Measurements from ENCODE around the gene RAD51AP1.
"Not testable (repeated sequence)": the region's sequence is repeated elsewhere in the genome, so short reads cannot be mapped to it uniquely, and the experiment has no call there.

RAD51AP1 gene, protein sequence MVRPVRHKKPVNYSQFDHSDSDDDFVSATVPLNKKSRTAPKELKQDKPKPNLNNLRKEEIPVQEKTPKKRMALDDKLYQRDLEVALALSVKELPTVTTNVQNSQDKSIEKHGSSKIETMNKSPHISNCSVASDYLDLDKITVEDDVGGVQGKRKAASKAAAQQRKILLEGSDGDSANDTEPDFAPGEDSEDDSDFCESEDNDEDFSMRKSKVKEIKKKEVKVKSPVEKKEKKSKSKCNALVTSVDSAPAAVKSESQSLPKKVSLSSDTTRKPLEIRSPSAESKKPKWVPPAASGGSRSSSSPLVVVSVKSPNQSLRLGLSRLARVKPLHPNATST

DNA sequence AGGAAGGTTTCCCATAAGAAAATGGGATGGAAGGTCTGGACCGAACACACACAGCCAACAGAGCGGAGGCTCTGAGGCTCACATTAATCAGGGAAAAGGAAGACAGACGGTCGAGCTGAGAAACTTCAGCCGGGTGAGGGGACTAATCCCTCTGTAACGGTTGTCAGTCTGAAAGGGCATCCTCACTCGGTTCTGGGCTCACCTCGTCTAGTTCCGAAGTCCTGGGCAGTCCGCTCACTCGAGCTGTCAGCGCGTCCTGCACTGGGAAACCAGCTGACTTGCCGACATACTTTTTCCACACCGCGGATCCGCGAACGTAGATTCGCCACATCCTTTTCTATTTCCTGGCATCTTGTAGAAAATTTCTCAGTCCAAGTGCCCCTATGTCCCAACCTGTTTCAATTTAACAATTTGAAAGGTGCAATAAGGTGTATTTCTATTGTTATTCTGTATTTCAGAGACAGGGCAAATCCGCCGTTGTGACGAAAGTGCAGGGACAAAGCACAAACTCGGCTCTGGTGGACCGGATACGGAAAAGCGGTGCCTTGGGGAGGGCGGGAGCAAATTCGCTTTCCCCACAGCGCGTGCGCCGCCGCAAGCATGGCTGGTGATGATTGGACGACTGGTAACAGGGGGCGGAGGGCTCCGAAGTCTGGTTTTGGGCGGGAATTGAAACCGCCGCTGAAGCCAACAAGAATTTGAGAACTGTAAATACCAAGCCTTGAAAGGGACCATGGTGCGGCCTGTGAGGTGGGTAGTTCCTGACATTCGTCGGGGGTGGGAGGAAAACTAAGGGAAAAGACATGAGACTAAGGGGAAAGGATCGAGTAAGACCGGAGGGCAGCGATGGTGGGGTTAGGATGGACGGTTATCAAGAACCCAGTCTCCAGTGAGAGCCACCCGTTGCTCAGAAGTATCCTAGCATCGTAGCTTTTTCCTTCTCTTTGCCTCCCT lies at the start of gene RAD51AP1:
Gene RAD51AP1, plus strand, starts transcription at position 684 of the 954 bp plus-strand sequence. Its CDS starts 50 bp downstream, at position 734.
- peak; percentile 97 for DNase-seq

DNA sequence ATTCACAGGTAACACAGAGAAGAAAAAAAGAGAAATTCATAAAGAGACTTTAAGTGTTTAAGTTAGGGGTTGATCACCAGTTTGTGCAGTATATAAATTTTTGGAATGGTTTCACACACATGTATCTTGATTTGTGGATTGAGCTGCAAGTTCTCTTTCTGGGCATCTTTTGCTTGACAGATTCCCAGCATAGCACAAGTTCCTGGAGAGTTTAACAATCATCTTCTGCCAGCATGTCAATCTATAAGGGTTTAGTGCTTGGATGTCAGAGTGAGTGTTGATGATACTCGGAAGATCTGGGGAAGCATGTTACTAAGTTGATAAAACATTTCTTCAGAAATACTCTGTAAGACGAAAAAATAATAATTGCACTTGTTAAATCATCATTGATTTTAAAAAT lies 49.1 kb upstream of the RAD51AP1 start:
- DNase-seq = no peak

DNA sequence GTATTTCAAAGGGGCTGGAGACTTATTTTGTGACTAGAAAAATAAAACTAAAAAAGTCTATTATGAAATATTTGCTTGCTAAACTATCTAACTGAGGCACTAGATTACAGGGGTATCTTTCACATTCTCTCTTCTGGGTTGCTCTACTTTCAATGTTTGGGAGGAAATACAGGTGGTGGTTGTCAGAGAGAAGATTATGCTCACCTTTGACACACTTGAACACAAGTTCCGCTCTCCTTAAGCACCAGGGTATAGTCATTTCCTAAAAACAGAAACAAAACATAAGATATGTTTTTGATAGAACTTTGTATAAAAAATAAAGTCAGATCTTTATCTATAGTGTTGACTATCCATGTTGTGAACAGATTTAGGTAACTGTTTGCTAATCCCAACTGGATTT lies 47.7 kb upstream of the RAD51AP1 start:
- no peak for DNase-seq

DNA sequence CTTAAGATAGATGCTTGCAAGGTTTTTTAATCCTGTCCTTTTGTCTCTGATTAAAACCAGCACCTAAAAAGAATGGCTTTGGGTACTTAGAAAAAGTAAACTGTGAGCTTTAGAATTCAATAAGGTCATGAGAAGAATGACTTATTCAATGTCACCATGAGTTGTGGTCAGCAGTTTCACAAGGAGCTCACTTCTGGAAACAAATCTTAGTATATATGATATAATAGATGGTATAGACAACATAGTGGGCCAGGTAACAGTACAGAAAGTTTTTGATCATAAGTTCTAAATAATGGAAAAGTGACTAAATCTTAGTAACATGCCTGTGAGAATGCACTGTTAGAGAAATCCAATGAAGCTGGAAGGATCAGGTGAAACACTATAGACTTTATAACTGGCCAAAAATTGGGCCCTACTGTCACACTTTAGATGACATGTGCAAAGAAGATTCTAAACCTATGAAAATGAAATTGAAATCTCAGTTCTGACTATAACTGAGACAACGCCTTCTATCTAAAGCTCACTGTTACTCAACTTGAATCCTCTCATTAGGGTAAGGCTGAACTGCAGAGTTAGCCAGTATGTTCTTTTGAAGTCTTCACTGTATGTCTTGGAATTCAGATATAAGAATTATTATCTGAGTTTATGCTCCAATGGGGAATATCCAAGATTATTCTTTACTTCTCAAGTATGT lies 42.4 kb upstream of the RAD51AP1 start:
- no peak for DNase-seq

DNA sequence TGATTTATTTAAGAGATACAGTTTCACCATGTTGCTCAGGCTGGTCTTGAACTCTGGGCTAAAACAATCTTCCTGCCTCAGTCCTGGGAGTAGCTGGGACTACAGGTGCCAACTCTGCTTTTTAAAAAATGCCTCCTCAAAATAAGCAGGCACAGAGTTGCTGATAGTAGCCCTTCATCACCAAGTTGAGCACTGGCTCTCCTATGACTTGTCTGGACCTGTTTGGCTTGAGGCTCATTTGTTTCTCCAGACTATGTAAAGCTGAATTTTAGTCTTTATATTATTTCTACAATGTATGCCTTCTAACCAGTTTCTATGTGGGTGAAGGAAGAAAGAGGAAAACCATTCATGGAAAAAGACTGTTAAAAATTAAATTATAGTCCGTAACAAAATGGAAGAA lies 39.5 kb upstream of the RAD51AP1 start:
- no peak for DNase-seq

DNA sequence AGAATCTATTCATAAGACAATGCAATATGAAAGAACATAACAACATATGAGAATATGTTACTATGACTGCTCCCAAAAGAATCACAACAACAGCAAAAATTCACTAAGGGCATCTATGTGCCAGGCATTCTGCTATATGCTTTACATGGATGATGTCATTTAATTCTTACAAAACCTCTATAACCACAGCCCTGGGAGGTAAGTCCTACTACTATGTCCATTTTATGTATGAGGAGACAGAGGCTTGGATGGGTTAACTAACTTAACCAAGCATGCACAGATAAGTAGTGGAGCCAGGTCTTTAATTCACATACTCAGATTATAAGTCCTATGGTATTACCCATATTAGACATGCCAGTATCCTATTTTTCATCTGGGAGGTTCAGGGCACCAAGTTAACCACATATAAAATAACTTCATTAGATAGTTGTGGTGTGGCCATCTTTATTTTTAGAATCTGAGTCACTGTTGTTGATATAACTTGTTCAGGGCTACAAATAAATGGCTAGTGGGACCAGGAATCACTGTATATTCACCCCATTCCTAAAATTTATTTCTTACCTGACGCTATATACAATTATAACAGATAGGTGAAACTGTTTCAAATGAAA lies 33.2 kb upstream of the RAD51AP1 start:
- no peak for DNase-seq

DNA sequence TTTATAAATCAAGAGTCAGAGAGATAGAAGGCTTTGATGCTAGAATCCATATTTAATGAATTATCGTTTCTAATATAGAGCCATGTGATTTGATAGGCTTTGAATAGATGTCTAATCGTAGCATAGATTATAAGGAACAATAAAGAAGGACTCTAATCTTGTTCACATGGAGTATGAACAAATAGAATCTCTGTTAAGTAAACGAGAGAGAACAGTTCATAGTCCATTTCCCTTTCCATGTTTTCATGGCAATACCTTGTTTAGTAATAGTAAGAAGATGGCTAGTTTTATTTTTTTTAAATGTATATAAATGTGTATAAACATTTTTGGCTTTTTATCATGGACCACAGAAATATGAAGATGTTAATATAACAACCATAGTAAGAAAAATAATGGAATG lies 32.3 kb upstream of the RAD51AP1 start:
- DNase-seq = no peak

DNA sequence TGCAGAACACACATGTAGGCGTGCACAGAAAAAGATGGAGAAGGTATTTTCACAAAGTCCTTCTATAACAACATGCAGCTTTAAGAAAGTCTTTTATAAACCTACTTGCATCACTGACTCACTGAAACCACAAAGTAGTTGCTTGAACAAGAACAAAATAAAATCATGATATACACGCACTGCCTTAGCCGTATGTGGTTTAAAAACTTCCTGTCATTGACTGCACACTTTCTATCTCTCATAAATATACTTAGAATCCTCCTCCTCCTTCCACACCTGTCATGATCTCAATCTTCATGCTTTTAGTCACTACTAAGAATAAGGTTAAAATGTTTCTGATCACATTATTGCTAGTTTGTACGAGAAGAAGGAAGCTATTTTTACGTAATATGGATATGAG lies 31.8 kb upstream of the RAD51AP1 start:
- no peak for DNase-seq

DNA sequence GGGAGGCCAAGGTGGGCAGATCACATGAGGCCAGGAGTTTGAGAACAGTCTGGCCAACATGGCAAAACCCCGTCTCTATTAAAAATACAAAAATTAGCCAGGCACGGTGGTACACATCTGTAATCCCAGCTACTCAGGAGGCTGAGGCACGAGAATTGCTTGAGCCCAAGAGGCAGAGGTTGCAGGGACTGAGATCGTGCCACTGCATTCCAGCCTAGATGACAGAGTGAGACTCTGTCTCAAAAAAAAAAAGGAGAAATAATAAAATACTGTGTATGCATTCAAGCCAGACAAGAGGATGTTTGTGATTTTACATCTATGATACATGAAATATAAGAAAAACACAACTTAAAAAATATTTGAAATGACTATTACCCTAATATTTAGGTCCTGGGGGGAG lies 30.2 kb upstream of the RAD51AP1 start:
- DNase-seq = not testable (repeated sequence)

DNA sequence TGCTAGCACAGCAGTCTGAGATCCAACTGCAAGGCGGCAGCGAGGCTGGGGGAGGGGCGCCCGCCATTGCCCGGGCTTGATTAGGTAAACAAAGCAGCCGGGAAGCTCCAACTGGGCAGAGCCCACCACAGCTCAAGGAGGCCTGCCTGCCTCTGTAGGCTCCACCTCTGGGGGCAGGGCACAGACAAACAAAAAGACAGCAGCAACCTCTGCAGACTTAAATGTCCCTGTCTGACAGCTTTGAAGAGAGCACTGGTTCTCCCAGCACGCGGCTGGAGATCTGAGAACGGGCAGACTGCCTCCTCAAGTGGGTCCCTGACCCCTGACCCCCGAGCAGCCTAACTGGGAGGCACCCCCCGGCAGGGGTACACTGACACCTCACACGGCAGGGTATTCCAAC lies 29.4 kb upstream of the RAD51AP1 start:
- DNase-seq = not testable (repeated sequence)

DNA sequence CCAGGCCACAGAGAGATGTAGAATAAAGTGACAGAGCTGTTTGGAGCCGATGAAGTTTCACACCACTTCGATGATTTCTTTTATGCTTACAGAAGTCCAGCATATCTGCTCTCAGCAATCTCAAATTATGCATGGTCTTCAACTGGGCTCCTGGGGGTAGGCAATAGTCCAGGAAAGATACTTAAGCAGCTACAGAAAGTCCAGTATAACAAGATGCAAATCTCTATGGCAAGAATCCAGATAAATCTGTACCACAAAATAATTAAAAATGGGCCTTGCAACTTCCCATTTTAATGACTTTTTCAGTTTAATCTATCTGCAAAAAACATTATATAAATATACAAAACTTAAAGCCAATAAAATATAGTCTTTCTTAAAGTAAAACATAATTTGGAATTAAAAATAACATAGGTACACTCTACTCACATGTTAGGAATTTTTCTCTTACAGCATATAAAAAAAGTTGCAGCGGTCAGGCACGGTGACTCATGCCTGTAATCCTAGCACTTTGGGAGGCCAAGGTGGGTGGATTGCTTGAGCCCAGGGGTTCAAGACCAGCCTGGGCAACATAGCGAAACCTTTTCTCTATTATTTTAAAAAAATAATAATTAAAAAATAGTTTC lies 20.5 kb upstream of the RAD51AP1 start:
- DNase-seq = no peak

DNA sequence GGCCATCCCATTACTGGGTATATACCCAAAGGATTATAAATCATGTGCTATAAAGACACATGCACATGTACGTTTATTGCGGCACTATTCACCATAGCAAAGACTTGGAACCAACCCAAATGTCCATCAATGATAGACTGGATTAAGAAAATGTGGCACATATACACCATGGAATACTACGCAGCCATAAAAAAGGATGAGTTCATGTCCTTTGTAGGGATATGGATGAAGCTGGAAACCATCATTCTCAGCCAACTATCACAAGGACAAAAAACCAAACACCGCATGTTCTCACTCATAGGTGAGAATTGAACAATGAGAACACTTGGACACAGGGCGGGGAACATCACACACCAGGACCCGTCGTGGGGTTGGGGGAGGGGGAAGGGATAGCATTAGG lies 15.2 kb upstream of the RAD51AP1 start:
- DNase-seq = not testable (repeated sequence)

DNA sequence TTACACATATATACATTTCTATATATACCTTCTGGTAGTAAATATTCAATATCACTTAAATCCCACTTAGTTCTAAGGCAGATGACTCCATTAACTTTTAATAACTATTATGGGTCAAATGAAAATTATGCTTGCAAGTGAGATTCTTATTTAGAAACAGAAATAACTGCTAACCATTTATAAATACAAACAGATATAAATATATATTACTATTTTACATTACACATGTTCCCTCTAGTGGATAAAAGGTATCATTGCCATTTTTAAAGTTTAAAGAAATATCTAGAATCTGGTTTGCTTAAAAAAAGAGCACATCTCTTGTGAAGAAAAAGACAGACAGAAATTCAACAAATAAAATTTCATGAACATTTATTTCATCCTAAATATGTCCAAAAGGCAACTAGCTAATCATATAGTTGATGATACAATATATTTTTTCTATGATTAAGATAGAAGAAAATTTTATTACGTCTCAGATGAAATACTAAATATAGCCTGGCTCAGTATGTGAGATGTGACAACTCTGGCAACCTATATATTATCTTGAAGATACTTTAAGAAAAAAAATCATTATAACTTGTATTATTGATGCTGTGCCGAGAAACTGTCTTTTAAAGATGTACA lies 11.7 kb upstream of the RAD51AP1 start:
- no peak for DNase-seq

DNA sequence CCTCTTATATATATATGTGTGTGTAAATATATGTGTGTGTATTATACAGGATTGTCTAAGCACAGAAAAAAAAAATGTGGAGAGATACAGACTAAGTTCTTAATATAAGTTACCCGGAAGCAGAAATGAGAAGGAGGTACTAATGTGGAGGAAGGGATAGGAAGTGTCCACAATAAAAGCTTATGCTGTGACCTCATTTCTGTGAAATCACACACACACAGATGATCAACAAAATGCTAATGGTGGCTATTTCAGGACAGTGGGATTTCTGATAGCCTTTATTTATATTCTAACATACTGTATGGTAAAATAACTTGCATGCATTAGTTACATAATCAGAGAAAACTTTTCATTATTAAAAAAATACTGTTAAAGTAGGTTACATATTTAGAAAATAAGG lies 8.5 kb upstream of the RAD51AP1 start:
- no peak for DNase-seq

DNA sequence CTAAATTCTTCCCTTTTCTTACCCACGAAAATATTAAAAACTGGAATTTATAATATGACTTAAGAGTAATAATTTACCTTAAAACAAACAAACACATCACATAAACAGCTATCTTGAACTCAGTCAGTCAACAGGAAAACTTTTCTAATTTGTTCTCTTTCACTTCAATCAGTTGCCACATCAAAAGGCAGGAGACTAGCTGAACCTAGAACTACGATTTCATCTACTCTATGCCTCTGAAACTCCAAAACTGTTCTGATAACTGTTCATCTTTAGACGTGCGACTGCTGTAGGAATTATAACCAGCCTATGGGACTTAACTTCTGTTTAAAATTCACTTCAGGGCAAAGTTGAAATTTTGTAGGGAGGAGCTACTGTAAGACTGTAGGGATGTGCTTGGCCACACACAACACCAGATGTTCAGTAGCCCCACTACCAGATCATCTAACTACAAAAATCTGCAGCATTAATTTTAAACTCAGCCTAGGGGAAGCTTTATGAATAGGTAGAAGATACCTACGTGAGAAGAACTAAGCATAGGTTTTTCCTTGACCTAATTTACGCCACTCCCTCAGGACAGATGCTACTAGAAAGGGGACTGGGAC lies 7.6 kb upstream of the RAD51AP1 start:
- no peak for DNase-seq

DNA sequence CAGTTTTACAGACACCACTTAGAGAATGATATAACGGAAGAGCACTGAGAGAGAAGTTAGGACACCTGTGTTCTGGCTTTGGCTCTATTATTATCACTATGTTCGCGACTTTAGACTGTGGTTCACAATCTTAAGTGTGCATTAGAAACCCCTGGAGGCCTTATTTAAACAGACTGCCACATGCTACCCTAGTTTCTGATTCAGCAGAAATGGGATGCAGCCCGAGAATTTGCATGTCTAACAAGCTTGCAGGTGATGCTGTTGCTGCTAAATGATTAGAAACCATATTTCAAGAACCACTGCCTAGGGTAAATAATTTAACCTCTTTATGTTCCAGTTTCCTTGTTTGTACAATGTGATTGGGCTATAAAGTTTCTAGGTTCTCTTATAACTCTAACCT lies 3.6 kb upstream of the RAD51AP1 start:
- no peak for DNase-seq

DNA sequence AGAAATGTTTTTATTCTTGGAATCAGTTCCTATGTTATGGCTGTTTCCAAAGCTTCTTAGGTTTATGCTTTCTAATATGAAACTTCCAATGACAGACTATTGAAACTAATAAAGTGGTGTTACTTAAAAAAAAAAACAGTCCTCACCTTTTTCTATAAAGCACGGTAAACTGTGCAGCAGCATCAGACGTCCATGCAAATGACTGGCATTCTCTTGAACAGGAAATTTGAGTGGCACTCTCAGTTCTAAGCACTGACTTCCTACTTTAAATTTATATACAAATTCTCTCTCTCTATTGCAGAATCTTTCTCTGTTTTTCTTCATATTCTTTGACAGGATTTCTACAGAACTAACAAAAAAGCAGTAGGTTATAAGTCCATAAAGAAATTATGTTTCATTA lies 2.8 kb upstream of the RAD51AP1 start:
- DNase-seq = no peak

DNA sequence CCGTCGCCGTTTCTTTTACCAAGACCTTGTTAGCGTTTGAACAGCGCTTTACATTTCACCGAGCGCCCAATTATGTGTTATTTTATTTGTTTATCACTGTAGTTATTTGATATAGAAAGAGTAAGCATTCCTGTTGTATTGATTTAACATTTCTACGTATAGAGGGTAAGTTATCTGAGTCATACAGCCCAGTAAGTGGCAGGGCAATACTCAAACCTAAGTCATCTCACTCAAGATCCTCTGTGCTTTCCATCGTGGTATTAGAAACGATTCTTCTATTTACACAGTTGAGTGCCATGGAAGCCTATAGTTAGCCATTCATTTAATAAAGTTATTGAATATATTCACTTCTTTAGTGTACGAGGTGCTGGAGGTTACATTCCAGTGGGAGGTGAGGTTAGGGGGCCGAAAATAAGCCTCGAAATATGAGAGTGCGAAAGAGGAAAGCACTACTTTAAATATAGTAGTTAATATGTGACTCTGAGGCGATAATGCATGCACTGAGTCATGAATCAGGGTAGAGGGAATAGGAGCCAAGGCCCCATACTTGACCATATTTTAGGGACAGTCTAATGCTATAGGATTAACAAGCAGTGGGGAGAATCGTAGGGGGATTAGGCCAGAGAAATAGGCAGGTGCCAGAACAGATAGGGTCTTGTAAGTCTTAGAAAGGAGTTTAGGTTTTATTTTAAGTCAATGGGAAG lies 629 bp downstream of the RAD51AP1 start:
- no peak for DNase-seq

DNA sequence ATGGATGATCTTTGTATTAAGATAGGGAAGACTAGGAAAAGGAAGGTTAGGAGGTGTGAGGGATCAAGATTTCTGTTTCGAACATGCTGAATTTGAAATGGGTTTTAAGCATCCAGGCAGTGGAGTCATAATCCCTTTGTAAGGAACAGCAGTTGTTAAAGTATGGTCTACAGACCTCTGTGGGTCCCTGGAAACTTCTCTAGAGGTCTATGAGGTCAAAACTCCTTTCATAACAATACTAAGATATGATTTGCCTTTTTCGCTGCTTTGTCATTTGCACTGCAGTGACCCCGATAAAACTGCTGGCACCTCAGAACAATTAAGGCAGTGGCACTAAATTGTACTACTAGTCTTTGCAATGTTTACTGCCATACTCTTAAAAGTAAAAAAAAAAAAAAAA lies 1.5 kb downstream of the RAD51AP1 start:
- DNase-seq = no peak

DNA sequence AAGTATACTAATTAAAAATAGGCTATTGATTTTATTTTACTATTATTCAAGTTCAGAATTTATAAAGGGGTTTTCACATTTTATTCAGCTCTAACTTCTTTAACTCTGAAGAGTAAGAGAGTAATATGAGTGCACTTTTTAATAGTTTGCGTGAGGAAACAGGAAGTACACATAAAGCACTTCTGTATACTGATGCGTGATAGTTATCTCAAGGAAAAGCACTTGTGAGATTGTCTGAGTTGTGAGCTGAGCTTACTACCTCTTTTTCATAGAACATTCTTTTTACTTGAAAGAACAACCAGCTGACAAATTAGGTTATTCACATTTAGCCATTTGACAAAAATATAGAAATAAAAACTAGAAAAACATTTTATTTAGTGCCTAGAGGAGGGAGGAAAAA lies 1.9 kb downstream of the RAD51AP1 start:
- no peak for DNase-seq

DNA sequence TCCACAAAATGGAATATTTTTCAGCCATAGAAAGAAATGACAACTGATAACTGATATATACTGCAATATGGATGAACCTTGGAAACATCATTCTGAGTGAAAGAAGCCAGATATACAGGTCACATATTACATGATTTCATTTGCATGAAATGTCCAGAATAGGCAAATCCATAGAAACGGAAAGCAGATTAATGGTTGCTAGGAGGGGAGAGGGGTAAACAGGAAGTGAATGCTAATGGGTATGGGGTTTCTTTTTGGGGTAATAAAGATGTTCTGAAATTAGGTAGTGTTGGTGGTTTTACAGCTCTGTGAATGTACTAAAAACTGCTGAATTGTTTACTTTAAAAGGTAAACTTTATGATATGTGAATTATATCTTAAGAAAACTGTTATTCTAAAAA lies 6.5 kb downstream of the RAD51AP1 start:
- no peak for DNase-seq
